GM08714 (cell line): ENCODE results near the gene P4HB.

Experiments
- H3K4me3 ChIP-seq: fragments of 200-500 bp; sonication (Bioruptor generic); 2 replicates; pipeline ENCODE4 v1.5.1; 2014; ENCODE audit warnings: mild to moderate bottlenecking, low read length, inconsistent platforms
- ZNF274 ChIP-seq: IDR thresholded peaks from 2 replicates; pipeline ENCODE4 v1.6.1; 2012; ENCODE audit warnings: mild to moderate bottlenecking, low read depth, low read length

P4HB gene

DNA sequence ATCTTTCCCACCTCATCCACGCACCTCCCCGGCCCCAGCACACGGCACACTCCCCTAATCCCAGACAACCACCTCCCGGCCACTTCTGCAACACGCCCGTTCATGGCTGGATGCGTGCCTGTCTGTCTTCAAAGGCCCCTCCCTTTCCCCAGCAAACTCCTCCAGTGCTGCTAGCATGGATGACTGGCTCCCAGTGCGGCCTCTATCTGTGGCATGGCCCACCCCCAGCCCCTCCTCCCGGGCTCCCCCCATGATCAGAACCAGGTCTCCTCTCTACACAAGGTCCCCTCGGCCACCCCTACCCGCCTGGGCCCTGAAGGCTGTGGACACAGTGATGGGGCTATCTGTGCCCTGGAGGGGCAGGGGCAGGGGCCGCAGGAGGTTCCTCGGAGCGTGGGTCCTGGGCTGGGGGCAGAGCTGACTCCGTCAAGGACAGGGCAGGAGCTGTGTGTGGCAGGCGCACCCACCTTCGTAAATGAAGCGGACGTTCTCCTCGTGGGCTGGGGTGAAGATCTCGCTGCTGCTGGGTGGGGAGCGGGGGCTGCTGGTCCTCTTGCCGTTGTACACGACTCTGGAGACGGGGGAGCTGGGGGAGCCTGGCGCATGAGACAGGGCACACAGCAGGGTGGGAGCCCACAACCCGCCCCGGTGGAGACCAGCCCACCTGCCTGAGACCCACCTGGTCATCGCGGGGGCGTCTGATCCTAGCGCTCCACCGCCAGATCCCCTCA lies 36.4 kb downstream of the P4HB start:
- no peak overlapping the region for H3K4me3 ChIP-seq
- no peak for TF ChIP-seq ZNF274

DNA sequence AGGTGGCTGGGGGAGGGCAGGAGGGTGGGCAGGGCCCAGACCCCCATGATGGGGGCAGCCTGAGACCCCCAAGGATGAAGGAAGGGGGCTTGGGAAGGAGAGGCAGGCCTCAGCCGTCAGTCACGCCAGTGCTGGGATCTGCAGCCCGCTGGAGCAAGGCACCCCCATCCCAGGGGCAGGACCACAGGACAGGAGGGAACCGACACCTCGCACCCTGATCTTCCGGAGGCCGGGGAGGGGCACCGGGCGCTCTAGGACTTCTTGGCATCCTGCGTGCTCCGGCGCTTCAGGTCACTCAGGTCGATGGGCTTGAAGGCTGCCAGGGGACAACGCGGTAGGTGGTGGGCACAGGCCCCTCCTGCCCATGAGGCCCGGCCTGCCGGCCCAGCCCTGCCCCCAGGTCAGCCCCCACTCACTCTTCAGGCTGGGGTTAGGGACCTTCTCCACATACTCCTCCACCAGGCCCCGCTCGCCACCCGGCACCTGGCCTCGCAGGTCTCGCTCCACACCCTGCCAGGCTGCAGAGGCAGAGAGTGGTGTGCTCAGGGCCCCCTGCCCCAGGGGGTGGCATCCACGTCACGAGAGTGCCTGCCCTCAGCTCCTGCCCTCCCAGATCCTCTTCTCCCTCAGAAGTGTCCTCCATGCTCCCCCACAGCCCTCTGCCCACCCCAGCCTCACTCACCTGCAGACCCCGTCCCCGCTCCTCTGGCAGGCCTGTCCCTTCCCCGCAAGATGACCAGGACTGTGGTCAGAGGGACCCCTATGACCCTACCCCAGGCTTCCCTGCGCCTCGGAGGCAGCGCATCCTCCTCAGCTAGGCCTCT lies 37.1 kb downstream of the P4HB start:
- TF ChIP-seq ZNF274: no peak
- H3K4me3 ChIP-seq: no peak overlapping the region

GRCh38 chr17:81822312-81822637 lies 38.1 kb downstream of the P4HB start:
- no peak for TF ChIP-seq ZNF274
- no peak overlapping the region for H3K4me3 ChIP-seq

- no peak for TF ChIP-seq ZNF274
- no peak overlapping the region for H3K4me3 ChIP-seq
Observed at GRCh38 chr17:81821603-81822311, 38.6 kb downstream of the P4HB start.

GRCh38 chr17:81821147-81821546 lies 39.2 kb downstream of the P4HB start:
- H3K4me3 ChIP-seq: no peak overlapping the region
- no peak for TF ChIP-seq ZNF274

GRCh38 chr17:81819708-81820107 lies 40.6 kb downstream of the P4HB start:
- no peak overlapping the region for H3K4me3 ChIP-seq
- no peak for TF ChIP-seq ZNF274

GRCh38 chr17:81817758-81818147 lies 42.6 kb downstream of the P4HB start:
- no peak overlapping the region for H3K4me3 ChIP-seq
- no peak for TF ChIP-seq ZNF274

GRCh38 chr17:81815646-81815986 lies 44.7 kb downstream of the P4HB start:
- H3K4me3 ChIP-seq: no peak overlapping the region
- TF ChIP-seq ZNF274: no peak

- no peak for TF ChIP-seq ZNF274
- no peak overlapping the region for H3K4me3 ChIP-seq
Observed at GRCh38 chr17:81814748-81815645, 45.3 kb downstream of the P4HB start.

- TF ChIP-seq ZNF274: no peak
- H3K4me3 ChIP-seq: no peak overlapping the region
Observed at GRCh38 chr17:81813861-81814683, 46.3 kb downstream of the P4HB start.

- no peak overlapping the region for H3K4me3 ChIP-seq
- no peak for TF ChIP-seq ZNF274
Observed at GRCh38 chr17:81813371-81813684, 47.0 kb downstream of the P4HB start.

- TF ChIP-seq ZNF274: no peak
- no peak overlapping the region for H3K4me3 ChIP-seq
Observed at GRCh38 chr17:81812571-81813370, 47.6 kb downstream of the P4HB start.
